ENCODE measurements around the gene G3BP1.
"Not testable (repeated sequence)": the region's sequence is repeated elsewhere in the genome, so short reads cannot be mapped to it uniquely, and the experiment has no call there.

Gene G3BP1

GRCh38 chr5:151800532-151800931, 28.8 kb downstream of the G3BP1 start:
- no peak for DNase-seq

DNA sequence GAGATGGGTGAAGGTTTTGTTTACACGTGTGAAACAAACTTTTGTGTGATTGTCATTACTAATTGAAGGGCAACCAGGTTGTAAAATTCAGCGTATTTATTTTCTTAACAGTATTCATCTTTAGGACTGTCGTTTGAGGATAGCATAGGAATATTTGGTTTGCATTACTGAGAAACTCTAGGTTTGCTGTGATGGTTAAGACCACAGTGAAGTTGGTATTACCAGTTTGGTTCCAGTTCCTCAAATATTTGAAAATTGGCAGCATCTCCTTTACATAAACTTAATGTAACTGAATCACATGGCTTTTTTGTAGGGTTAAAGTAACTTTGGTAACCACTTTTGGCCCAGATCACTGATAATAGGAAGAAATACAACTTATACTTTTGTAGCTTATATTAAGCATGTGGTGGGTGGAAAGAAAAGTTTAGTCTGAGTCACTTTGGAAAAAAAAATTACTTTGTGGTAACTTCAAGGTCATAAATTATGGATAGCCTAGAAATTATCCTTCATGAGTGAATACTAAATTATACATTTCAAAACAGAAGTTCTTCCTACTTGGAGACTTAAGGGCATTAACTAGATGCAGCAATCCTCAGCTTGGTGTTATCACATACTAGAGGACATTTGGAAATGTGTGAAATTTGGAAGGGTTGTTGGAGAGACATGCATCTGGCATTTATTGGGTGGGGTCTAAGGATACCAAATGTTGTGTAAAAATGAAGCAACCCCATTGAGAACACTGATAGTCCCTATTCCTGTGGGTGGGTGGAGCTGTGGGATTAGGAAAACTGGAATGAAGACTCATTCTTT, 33.9 kb downstream of the G3BP1 start:
- no peak for DNase-seq

DNA sequence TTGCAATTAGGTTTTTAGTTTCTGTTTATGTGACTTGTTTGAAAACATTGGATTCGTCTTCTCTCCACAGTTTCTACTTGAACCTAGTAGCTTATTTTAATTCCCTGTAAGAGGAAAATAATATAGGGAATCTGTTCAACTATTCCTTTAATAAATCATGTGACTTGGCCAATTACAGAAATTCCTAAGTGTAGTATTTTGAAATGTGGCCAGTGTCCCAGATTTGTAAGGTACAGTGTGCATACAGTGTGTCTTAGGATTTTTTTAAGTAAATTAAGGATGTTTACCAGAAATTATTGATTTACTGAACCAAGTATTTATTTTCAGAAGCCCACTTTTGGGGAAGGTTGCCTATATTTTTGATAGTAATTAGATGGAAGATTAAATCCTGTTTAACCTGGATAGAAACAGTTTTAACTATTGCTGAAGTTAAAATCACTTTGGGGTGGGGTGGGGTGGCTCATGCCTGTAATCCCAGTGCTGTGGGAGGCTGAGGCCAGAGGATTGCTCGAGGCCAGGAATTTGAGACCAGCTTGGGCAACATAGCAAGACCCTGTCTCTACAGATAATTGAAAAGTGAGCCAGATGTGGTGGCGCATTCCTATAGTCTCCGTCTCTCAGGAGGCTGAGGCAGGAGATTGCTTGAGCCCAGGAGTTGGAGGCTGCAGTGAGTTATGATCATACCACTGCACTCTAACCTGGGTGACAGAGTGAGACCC, 36.9 kb downstream of the G3BP1 start:
- DNase-seq, result no peak

GRCh38 chr5:151810449-151810848, 38.7 kb downstream of the G3BP1 start:
- no peak for DNase-seq

- no peak for DNase-seq
Observed at GRCh38 chr5:151810897-151811296, 39.1 kb downstream of the G3BP1 start.

DNA sequence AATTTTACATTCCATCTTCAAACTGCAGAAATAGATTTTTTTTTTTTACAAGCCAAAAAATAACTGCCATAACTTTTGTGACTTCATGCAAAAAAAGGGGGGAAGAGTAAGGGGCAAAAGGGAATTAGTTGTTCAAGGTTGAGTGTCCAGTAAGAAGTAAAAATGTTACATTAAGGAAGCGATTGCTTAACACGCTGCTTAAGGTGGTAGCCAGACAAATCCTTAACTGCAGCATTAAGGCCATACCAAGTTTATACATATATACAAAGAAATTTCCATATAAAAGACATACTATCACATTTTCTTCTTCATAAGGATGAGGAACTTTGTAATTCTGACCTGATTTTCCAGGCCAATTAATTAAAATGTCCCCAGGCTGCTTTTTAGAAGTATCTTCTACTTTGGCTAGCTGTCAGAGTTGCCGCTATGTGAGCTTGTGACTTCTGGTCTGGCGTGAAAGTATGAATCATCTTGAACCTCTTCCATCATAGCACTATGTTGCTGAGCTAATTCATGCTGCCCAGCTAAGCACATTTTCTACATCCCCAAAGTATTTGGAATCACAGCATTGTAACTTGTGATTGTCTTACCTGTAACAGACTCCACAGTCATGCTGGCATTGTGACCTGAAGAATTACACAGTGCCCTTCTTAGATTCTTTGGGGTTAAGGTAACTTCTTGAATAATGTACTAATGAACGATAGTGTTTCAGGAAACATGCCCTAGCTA, 40.0 kb downstream of the G3BP1 start:
- no peak for DNase-seq

- DNase-seq, result no peak
Observed at GRCh38 chr5:151812757-151813309, 41.1 kb downstream of the G3BP1 start.

DNA sequence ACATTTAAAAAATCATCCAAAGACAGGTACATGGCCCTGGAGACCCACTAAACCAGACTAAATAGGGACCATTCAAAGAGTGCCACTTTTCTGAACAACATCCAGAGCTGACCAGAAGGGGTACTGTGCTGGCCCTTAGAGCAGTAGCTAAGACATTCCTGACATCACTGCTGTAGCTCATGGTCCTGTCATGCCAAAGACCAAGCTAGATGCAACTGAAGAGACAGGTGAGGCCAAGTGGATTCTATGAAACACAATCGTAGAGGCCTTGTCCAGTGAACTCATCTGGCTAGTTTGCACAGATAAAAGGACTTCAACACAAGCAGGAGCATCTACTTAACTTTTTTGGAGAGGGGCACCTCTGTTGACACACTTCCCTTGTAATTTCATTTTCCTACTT, 43.3 kb downstream of the G3BP1 start:
- DNase-seq, result no peak

GRCh38 chr5:151819830-151820229, 48.1 kb downstream of the G3BP1 start:
- DNase-seq, result no peak

DNA sequence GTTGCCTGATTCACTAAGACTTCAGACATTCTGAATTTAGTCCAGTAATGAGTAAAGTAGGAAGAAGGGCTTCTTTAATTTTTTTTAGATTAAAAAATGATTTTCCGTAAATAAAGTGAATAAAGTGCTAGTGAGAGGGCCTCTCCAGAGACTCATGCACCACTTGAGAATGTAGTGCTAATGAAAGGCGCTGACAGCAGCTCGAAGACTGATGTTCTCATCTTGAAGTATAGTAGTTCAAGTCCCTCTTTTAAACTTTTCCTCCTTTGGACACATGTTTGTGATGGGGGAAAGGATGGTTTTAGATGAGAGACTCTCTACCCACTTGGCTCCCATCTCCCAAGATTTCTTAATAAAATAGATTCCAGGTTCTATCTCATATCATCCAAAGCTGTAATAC, 48.5 kb downstream of the G3BP1 start:
- DNase-seq, result no peak

DNA sequence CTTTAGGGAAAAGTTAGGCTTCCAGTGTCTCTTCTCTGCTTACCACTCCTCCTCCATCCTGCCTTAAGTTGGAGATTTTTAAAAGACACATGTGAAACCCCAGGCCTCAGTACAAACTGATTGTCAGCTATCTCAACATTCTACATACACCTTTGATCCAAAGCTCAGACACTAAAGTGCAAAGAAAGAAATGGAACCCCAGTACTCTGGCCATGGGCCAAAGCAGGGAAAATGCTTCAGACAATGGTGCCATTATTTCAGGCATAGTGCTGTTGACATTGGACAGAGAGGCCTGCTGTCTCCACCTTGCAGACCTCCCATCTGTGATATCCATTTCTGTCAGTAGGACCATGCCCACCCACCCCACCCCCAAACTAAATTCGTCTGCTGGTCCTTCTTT, 49.1 kb downstream of the G3BP1 start:
- no peak for DNase-seq

DNA sequence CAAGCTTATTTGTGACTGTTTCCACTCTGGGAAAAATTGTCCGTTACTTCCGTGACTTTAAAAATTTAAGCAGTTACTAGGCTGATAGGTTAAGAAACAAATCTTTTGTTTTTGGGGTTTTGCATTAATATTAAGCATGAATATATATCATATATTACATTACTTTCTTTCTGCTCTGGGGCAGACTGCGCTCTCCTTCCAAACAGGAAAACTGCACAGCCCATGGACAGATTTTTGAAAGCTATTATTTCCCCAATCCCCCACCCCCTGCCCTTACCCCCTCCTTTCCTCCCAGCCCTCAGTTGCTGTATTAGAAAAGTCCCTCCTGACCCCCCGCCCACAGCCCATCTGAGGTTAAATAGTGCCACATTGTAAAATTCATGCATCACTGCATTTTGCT, 50.4 kb downstream of the G3BP1 start:
- DNase-seq, result no peak

DNA sequence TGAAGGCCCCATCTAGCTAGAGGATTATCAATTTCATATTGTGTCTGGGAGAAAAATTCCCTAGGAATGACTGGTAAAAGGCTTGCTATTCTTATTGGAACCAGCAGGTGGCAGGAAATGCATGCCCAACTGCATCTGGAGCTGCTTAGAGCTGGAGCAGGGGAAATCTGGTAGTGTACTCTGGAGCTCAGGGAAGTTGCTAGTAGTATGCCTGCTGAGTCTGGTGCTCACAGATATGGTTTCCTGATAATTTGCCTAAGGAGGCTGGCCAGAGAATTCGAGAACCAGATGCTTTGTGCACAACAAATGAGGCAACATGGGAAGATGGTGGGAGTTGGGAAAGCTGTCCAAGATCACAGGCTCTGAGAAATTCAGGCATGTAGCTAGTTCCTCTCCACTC, 53.7 kb downstream of the G3BP1 start:
- DNase-seq, result no peak

DNA sequence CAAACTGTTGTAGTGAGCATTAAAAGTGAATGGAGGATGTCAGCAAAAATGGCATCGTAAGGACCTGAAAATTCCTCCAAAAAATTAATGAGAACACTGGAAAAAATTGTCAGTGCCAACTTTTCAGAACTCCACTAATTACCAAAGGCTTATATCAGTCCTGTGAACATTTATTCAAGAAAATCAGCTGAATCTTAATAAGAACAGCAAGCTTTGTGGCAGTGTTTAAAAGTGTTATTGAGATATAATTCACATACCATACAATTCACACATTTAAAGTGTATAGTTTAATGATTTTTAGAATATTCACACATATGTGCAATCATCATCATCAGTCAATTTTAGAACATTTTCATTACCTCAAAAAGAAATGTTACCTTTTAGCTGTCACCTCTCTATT, 57.6 kb downstream of the G3BP1 start:
- DNase-seq, result no peak

DNA sequence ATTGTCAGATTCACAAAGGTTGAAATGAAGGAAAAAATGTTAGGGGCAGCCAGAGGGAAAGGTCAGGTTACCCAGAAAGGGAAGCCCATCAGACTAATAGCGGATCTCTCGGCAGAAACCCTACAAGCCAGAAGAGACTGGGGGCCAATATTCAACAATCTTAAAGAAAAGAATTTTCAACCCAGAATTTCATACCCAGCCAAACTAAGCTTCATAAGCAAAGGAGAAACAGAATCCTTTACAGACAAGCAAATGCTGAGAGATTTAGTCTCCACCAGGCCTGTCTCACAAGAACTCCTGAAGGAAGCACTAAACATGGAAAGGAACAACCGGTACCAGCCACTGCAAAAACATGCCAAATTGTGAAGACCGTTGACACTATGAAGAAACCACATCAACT, 61.1 kb downstream of the G3BP1 start:
- not testable (repeated sequence) for DNase-seq

GRCh38 chr5:151846765-151847164, 75.0 kb downstream of the G3BP1 start:
- no peak for DNase-seq

DNA sequence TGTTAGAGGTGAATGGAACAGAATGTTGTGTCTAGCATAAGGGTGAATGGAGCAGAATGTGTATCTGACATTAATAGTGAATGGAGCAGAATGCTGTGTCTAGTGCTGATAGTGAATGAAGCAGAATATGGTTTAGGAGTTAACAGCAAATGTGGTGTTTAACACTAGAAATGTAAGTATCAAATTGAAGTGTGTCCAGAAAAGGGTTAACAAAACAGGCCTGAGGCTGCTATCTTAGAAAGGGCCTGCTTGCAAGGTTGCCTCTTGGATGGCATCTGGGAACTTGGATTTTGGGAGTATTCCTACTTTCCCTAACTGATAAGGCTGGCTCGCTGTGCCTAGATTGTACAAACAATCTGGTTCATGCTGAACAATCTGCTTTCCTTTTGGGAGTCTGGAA, 76.1 kb downstream of the G3BP1 start:
- DNase-seq, result no peak

- DNase-seq, result no peak
Observed at GRCh38 chr5:151855701-151856100, 83.9 kb downstream of the G3BP1 start.

DNA sequence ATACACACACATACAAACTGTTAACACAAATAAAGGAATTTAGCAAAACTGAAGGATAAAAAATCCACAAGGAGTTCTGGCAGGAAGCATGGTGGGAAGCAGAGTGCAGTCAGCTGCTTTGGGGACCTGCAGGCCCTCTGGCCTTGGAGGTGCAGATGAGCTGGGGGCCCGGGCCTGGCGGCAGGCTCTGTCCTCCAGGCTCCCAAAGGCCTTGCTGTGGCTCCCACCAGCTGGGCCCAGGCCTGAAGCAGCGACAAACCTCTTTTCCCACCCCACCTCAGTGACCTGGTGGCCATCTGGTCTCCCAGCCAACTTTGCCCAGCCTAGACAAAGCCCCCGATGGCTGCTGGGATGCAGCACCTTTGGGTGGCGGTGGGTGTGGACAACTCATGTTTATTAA, 85.1 kb downstream of the G3BP1 start:
- no peak for DNase-seq

- not testable (repeated sequence) for DNase-seq
Observed at GRCh38 chr5:151860867-151861266, 89.1 kb downstream of the G3BP1 start.

Data from activated naive CD4-positive, alpha-beta T cell (primary cell).